ENCODE data around the gene PKN1.

PKN1 gene

DNA sequence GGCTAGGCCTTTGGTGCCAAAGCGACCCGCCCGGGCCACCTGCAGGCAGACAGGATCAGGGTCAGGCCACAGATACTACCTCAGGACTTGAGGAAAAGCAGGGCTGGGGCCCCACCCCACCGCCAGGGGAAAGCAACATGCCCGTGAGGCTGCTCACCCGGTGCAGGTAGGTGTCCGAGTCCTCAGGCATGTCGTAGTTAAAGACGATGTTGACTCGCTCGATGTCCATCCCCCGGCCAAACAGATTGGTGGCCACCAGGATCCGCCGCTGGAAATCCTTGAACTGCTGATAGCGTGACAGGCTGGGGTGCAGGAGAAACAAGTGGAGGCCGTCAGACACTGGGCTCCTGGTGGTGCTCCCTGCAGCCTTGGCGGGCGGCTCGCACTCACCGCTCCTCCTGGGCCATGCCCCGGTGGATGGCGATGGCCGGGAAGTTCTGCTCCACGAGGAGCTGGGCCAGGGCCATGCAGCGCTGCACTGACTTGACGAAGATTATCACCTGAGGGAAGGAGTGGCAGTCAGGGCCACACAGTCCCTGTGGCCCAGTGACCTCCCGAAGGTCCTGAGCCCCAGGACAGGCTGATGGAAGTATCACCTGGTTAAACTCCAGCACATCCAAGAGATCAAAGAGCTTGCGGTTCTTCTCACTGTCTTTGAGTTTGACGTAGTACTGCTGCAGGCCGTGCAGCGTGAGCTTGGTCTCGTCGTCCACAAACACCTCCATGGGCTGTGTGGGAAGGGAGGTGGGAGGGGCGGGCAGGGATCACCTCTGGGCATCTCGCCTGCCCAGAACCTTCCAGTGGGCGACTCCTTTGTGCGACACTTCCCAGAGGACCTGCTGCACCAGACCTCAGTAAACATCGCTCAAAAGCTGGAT, 23.7 kb upstream of the PKN1 start:
- TF ChIP-seq, protein P1, sequence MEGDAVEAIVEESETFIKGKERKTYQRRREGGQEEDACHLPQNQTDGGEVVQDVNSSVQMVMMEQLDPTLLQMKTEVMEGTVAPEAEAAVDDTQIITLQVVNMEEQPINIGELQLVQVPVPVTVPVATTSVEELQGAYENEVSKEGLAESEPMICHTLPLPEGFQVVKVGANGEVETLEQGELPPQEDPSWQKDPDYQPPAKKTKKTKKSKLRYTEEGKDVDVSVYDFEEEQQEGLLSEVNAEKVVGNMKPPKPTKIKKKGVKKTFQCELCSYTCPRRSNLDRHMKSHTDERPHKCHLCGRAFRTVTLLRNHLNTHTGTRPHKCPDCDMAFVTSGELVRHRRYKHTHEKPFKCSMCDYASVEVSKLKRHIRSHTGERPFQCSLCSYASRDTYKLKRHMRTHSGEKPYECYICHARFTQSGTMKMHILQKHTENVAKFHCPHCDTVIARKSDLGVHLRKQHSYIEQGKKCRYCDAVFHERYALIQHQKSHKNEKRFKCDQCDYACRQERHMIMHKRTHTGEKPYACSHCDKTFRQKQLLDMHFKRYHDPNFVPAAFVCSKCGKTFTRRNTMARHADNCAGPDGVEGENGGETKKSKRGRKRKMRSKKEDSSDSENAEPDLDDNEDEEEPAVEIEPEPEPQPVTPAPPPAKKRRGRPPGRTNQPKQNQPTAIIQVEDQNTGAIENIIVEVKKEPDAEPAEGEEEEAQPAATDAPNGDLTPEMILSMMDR (conservative IDR thresholded peaks at IDR 0.05), result no peak
- H3K27ac ChIP-seq, result no peak overlapping the region

DNA sequence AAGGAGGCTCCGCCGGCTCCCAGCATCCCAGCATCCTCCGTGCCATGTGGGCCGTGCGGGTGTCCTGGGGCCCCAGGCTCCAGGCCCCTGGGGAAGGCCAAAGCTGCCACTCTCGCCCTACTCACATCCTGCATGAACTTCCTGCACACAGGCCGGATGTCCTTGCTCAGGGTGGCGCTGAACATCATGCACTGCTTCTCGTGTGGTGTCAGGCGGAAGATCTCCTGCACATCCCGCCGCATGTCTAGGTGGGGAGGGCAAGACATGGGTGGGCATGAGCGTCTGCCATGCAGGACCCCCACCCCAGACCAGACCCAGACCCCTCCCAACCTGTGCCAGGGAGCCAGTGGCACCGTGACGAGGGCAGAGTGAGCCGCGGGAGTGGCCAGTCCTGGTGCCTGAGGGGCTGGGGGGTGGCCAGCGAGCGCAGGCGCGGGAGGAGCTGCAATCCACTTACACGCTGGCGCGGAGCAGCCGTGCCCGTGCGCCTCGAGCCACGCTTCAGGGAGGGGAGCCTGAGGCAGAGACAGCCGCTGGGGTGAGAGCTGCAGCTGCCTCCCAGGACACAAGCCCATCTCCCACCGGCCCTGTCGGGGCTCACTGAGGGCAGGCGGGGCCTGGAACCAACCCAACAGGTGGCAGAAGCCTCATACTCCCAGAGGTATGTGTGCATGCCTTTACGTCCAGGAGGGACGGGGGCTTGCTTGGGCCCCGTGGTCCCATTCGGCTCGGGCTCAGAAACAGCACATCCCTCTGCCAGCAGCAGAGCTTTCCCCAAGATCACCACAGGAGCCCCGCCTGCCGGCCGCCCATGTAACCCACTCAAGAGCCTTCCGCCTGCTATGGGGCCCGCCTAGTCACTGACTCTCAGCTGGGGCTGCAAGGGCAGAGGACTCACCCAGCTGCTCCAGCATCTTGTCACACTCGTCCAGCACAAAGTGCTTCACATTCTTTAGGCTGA, 22.7 kb upstream of the PKN1 start:
- no peak for TF ChIP-seq ZFX (IDR thresholded peaks at IDR 0.05)
- TF ChIP-seq, protein P1 (conservative IDR thresholded peaks at IDR 0.05), result no peak
- H3K27ac ChIP-seq, result no peak overlapping the region

DNA sequence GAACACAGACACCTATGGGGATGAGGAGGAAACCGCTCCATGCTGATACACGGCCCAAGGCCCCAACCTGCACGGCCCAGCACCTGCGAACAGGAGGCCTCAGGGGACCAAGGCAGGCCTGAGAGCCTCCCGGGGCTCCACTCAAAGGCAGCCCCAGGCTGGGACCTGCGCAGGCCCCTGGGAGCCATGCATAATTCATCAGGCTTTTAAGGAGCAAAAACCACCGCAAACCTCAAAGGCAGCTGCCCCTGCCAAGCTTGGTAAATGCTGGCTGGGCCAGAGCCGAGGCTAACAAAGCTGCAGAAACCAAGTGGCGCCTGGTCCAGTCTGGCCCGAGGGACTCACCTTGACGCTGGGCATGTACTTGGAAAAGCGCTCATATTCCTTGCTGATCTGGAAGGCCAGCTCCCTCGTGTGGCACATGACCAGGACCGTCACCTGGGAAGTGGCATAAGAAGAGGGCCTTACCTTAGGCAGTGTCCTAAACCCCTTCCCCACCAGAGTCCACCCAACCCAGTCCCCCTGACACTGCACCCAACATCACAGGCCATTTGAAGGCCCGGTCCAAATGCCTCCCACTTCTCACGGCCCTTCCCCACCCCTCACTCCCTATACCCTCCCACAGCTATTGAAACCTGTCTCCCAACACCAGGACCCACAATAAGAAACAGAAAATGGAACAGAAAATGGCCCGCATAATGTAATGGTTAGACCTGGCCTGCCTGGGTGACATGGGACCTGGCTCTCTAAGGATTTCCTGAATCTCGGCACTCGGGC, 21.8 kb upstream of the PKN1 start:
- H3K27ac ChIP-seq, result no peak overlapping the region
- no peak for TF ChIP-seq ZFX (IDR thresholded peaks at IDR 0.05)
- TF ChIP-seq, protein P1 (conservative IDR thresholded peaks at IDR 0.05), result no peak

DNA sequence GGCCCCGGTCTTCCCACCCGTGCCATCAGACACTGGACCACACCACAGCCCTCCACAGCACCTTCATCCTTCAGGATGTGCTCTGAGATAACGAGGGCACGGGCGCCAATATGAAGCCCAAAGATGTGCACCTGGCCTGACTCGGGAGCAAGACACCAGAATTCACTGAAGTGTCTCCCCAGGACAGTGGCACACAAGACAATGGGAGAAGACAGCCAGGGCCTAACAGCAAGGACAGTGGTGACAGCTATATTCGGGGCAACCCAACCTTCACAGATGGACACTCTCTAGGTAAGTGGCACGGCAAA, 21.2 kb upstream of the PKN1 start:
- no peak overlapping the region for H3K27ac ChIP-seq
- no peak for TF ChIP-seq ZFX (IDR thresholded peaks at IDR 0.05)

DNA sequence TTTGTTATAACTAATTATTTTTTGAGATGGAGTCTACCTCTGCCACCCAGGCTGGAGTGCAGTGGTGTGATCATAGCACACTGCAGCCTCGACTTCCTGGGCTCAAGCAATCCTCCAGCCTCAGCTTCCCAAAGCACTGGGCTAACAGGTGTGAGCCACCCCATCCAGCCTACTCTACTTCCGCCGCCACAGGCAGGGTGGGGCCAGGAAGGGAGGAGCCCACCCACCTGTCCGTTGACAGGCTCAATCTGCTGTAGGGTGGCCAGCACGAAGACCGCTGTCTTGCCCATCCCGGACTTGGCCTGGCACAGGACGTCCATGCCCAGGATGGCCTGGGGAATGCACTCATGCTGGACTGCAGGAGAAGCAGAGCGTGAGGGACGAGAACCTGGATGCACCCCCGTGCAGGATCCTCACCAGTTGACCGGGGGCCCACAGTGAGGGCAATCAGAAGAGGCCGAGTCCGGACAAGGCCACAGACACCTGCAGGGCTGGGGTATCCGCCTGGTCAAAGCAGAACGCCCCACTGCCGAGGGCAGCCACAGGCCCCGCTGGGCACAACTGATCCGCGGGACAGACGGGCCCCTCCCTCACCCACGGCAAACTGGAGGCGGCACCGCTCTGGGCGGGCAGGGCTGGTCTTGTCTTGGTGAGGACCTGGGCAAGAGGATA, 20.6 kb upstream of the PKN1 start:
- no peak overlapping the region for H3K27ac ChIP-seq
- no peak for TF ChIP-seq ZFX (IDR thresholded peaks at IDR 0.05)
- TF ChIP-seq, protein P1 (conservative IDR thresholded peaks at IDR 0.05), result no peak

DNA sequence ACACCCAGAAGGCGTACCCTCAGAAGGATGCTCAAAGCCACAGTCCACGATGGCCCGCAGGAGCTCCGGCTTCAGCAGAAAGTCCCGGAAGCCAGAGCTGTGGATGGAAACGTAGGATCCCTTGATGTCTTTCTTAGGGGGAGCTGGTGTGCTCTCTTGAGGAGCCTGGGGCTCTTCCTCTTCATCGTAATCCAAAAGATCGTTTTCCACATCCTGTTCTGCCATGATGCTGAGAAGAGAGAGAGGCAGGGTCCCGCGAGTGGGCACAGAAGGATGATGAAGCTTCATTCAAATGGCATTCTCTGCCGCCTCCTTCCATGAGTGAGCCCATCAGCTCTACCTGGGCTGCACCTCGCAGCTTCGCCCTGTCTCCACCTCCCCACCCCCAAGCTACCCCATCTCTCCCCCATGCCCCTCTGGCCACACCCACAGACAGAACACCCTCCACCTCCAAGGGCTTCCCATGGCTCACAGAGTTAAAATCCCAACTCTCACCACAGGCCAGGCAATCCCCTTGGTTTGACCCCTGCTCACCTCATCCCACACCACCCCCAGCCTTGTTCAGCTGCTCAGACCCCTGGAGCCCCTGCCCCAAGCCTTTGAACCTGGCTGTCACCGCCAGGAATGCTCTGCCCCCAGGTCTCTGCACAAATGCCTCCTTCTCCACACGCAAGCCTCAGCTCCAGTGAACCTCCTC, 20.0 kb upstream of the PKN1 start:
- no peak for TF ChIP-seq ZFX (IDR thresholded peaks at IDR 0.05)
- TF ChIP-seq, protein P1 (conservative IDR thresholded peaks at IDR 0.05), result no peak
- H3K27ac ChIP-seq, result no peak overlapping the region

All from C4-2B (cell line).